SK-N-SH (cell line): Measurements from ENCODE around the gene SORBS1. TPM values are rescaled to one million over a fixed set of nuclear protein-coding genes. Genes with fewer than 3 reads are reported as not detected.

Source experiments
- CTCF ChIA-PET: fragments of 300-600, 350-600 bp; formaldehyde crosslinking; extraction: SDS; loops from one replicate; lab custom pipeline; 2021; lab: Yijun Ruan, JAX
- POLR2A ChIA-PET: fragments of 350-600 bp; sonication (Branson Sonifier 250); formaldehyde crosslinking; extraction: SDS; loops from one replicate; lab custom pipeline; 2020; ENCODE audit warnings: antibody characterized with exemption, inconsistent platforms; lab: Yijun Ruan, JAX
- DNase-seq: peaks from one replicate; pipeline ENCODE4 v3.0.0; 2012
- H2AFZ ChIP-seq: fragments of 200-600 bp; sonication (generic); 2 replicates; pipeline ENCODE4 v1.8.1; 2016; ENCODE audit warnings: antibody characterized with exemption, mild to moderate bottlenecking, low read depth
- H3F3A ChIP-seq: fragments of 200-600 bp; sonication (generic); replicated peaks from 2 replicates; pipeline ENCODE3; 2016; ENCODE audit warnings: antibody characterized with exemption, mild to moderate bottlenecking; ENCODE audit not compliant: insufficient read depth
- H3K27ac ChIP-seq, 2 experiments: fragments of 200-500 bp in 1 of 2; fragments of 200-600 bp in 1 of 2; sonication (Bioruptor generic) in 1 of 2; sonication (generic), shearing (Covaris generic) in 1 of 2; 2 replicates each; pipeline versions ENCODE4 v1.5.1 to v1.6.1; 2014 to 2016; ENCODE audit warnings: low read depth in 2 of 2, inconsistent platforms in 1 of 2, low read length in 1 of 2, mild to moderate bottlenecking in 1 of 2, mixed read lengths in 1 of 2
- H3K27me3 ChIP-seq: fragments of 200-600 bp; sonication (generic), shearing (Covaris generic); 2 replicates; pipeline ENCODE4 v1.6.1; 2016; ENCODE audit warnings: mixed run types; ENCODE audit not compliant: insufficient read depth
- H3K36me3 ChIP-seq, 2 experiments: fragments of 200-500 bp in 1 of 2; fragments of 200-600 bp in 1 of 2; sonication (Bioruptor generic) in 1 of 2; sonication (generic) in 1 of 2; replicated peaks in 1 of 2; 2 replicates each; pipeline versions ENCODE3 to v1.5.1; 2014 to 2016; ENCODE audit warnings: low read length in 1 of 2, mild to moderate bottlenecking in 1 of 2; ENCODE audit not compliant: insufficient read depth in 2 of 2, control insufficient read depth in 1 of 2
- H3K4me1 ChIP-seq, 2 experiments: fragments of 200-500 bp in 1 of 2; fragments of 200-600 bp in 1 of 2; sonication (Bioruptor generic) in 1 of 2; sonication (generic), shearing (Covaris generic) in 1 of 2; 2 replicates each; pipeline versions ENCODE4 v1.5.1 to v1.6.1; 2014 to 2016; ENCODE audit warnings: low read depth in 1 of 2, low read length in 1 of 2, mixed run types in 1 of 2; ENCODE audit not compliant: insufficient read depth in 2 of 2, control insufficient read depth in 1 of 2
- H3K4me2 ChIP-seq: fragments of 200-600 bp; sonication (generic), shearing (Covaris generic); 2 replicates; pipeline ENCODE4 v1.6.1; 2017; ENCODE audit warnings: mixed run types
- H3K4me3 ChIP-seq, 2 experiments: fragments of 200-500 bp in 1 of 2; fragments of 200-600 bp in 1 of 2; sonication (Bioruptor generic) in 1 of 2; sonication (generic), shearing (Covaris generic) in 1 of 2; 2 replicates each; pipeline versions ENCODE4 v1.5.1 to v1.8.1; 2014 to 2016; ENCODE audit warnings: low read depth in 2 of 2, inconsistent platforms in 1 of 2, low read length in 1 of 2, mild to moderate bottlenecking in 1 of 2, mixed read lengths in 1 of 2, moderate library complexity in 1 of 2
- H3K79me2 ChIP-seq: fragments of 200-600 bp; sonication (generic); 2 replicates; pipeline ENCODE4 v1.8.1; 2017; ENCODE audit warnings: mild to moderate bottlenecking; ENCODE audit not compliant: insufficient read depth
- H3K9ac ChIP-seq: fragments of 200-600 bp; sonication (generic); 2 replicates; pipeline ENCODE4 v1.6.1; 2017; ENCODE audit warnings: mixed run types
- H3K9me2 ChIP-seq: fragments of 200-600 bp; sonication (generic); 2 replicates; pipeline ENCODE4 v1.6.1; 2017; ENCODE audit warnings: mixed run types
- H3K9me3 ChIP-seq: fragments of 200-600 bp; sonication (generic); 2 replicates; pipeline ENCODE4 v1.6.1; 2017; ENCODE audit warnings: mixed run types, mild to moderate bottlenecking, moderate library complexity
- H4K20me1 ChIP-seq: fragments of 200-600 bp; sonication (generic); 2 replicates; pipeline ENCODE4 v1.6.1; 2017; ENCODE audit warnings: mild to moderate bottlenecking, mixed run types; ENCODE audit not compliant: insufficient read depth
- FOSL2 ChIP-seq: IDR thresholded peaks from 2 replicates; pipeline ENCODE4 v1.4.0; 2012; ENCODE audit warnings: low read depth, mild to moderate bottlenecking, moderate library complexity, borderline replicate concordance
- FOXJ3 ChIP-seq: sonication (generic); formaldehyde crosslinking; IDR thresholded peaks from 2 replicates; pipeline ENCODE4 v1.5.1; 2020; ENCODE audit warnings: mild to moderate bottlenecking, missing genetic modification reagents
- FOXM1 ChIP-seq: IDR thresholded peaks from 2 replicates; pipeline ENCODE4 v1.4.0; 2012; ENCODE audit warnings: low read depth, mild to moderate bottlenecking
- GATA2 ChIP-seq: sonication (generic); formaldehyde crosslinking; IDR thresholded peaks from 2 replicates; pipeline ENCODE4 v1.5.0; 2020; ENCODE audit warnings: mild to moderate bottlenecking, missing genetic modification reagents
- JUND ChIP-seq: IDR thresholded peaks from 2 replicates; pipeline ENCODE4 v1.4.0; 2012
- MEF2A ChIP-seq: IDR thresholded peaks from 2 replicates; pipeline ENCODE4 v1.4.0; 2012; ENCODE audit warnings: low read depth, borderline replicate concordance
- MXI1 ChIP-seq: IDR thresholded peaks from 2 replicates; pipeline ENCODE4 v1.6.1; 2012; ENCODE audit warnings: mild to moderate bottlenecking, low read depth, low read length, improper control_type of control experiment
- PBX3 ChIP-seq: IDR thresholded peaks from 2 replicates; pipeline ENCODE4; 2012
- RFX5 ChIP-seq: IDR thresholded peaks from 2 replicates; pipeline ENCODE4 v1.6.1; 2012; ENCODE audit warnings: mild to moderate bottlenecking, improper control_type of control experiment, low read length
- RXRA ChIP-seq: IDR thresholded peaks from 2 replicates; pipeline ENCODE4 v1.4.0; 2012; ENCODE audit warnings: low read depth, mild to moderate bottlenecking, borderline replicate concordance
- SIN3A ChIP-seq: IDR thresholded peaks from 2 replicates; pipeline ENCODE4 v1.6.1; 2012; ENCODE audit warnings: low read depth, mild to moderate bottlenecking, low read length, moderate library complexity, borderline replicate concordance
- TCF12 ChIP-seq: IDR thresholded peaks from 2 replicates; pipeline ENCODE4 v1.4.0; 2012
- USF1 ChIP-seq: IDR thresholded peaks from 2 replicates; pipeline ENCODE4 v1.4.0; 2012; ENCODE audit warnings: low read depth, borderline replicate concordance
- YY1 ChIP-seq: IDR thresholded peaks from 2 replicates; pipeline ENCODE4 v1.4.0; 2012; ENCODE audit warnings: low read depth, mild to moderate bottlenecking
- WGBS: methylation state at CpG from one replicate; pipeline ENCODE4 v1.1.6; 2017; ENCODE audit warnings: low lambda C conversion rate; 5-methylcytosine and 5-hydroxymethylcytosine counted together
- polyA plus RNA-seq, 3 experiments: library from polyadenylated mRNA; depleted of rRNA; stranded (reverse); fragments of >200 nt; gene quantifications; 2 replicates each; pipeline ENCODE4 v1.2.3, GENCODE V29; 2012

The SORBS1 gene
- polyA plus RNA-seq, 1 of the 3 experiments (the other 2 are of a cell fraction) = 0.36 TPM

DNA sequence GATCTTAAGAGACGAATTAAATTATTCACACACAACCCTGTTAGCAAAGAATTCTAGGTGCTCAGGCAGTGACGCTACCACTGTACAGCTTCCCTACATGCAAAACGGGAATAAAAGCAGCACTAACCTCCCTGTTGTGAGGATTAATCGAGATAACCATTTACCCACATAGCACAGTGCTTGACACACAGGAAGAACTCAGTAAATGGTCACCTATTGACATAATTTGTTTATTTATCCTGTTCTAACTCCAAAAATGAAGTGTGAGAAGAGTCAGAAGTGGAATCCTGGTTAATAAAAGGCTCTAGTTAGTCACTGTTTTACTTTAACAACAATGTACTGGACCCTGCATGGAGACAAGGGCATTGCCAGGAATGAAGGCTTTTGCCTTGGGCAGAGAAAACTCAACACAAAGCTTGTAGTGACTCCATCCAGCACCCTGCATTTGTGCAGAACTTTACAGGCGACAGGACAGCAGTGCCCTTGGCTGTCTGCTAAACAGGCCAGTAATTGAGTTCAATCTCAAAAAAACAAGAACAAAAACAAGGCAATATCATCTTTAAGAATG is 103.8 kb downstream of the SORBS1 start:
- DNase-seq = no peak

GRCh38 chr10:95456516-95456915 is 104.7 kb downstream of the SORBS1 start:
- ChIA-PET CTCF (interaction anchor here (0.9 to 1.8 kb wide), 3 partner anchors 11 to 28 kb away, joined by 3 to 10 read pairs (median 7); no protein-coding TSS in a partner anchor), POLR2A (no interaction called here)
- no peak for DNase-seq
- H3K4me1 ChIP-seq = no peaks in the 10 kb centered on the region; a peak in 1 of 4 replicates
- no peak overlapping the region for H3K4me3 ChIP-seq
- TF ChIP-seq RXRA (no peak), FOXJ3 (no peak), RFX5 (no peak), TCF12 (no peak), GATA2 (CRISPR knock-in tag) (no peak), PBX3 (no peak), MXI1 (no peak), MEF2A (no peak)
- no peak overlapping the region for H3K27ac ChIP-seq
- H3F3A ChIP-seq = no peaks in the 10 kb centered on the region
- WGBS = 60% methylated on average over 2 of the region's 2 CpGs
- H3K9ac ChIP-seq = no peak overlapping the region
- H3K9me2 ChIP-seq = no peaks in the 10 kb centered on the region
- H3K79me2 ChIP-seq = no peaks in the 10 kb centered on the region; the same call in 1 of the 2 replicates
- H3K9me3 ChIP-seq = no peaks in the 10 kb centered on the region
- no peak overlapping the region for H3K4me2 ChIP-seq
- no peaks in the 10 kb centered on the region for H3K36me3 ChIP-seq
- H4K20me1 ChIP-seq = no peaks in the 10 kb centered on the region
- H2AFZ ChIP-seq = no peak overlapping the region
- H3K27me3 ChIP-seq = 0 out of 2 replicates have a peak, but pooled peaks cover 4% of the 10 kb centered on the region

More for the DNA sequence above, 103.8 kb downstream of the SORBS1 start:
- Histone ChIP-seq H3K4me2 (no peak overlapping the region), H3K9ac (no peak overlapping the region), H3K27ac (no peak overlapping the region), H3K79me2 (no peaks in the 10 kb centered on the region; the same call in 1 of the 2 replicates), H3K27me3 (0 out of 2 replicates have a peak, but pooled peaks cover 4% of the 10 kb centered on the region)
- POLR2A ChIA-PET = no interaction called here
- TF ChIP-seq YY1 (no peak), SIN3A (no peak), FOSL2 (no peak), MXI1 (no peak), FOXM1 (no peak), USF1 (no peak), RFX5 (no peak), MEF2A (no peak), TCF12 (no peak), JUND (no peak)
- TF ChIP-seq, all 33 proteins: peak for 0
- Histone ChIP-seq H3K4me3 (no peak overlapping the region), H2AFZ (no peak overlapping the region), H3K9me2 (no peaks in the 10 kb centered on the region), H4K20me1 (no peaks in the 10 kb centered on the region), H3K4me1 (no peaks in the 10 kb centered on the region; a peak in 1 of 4 replicates), H3K9me3 (no peaks in the 10 kb centered on the region), H3K36me3 (no peaks in the 10 kb centered on the region), H3F3A (no peaks in the 10 kb centered on the region)
- WGBS = 48% methylated on average over 5 of the region's 5 CpGs
- CTCF ChIA-PET = interaction anchor here (0.9 to 2.4 kb wide), 4 partner anchors 11 to 29 kb away, joined by 3 to 11 read pairs (median 8); no protein-coding TSS in a partner anchor
